NCI-H82 treated with DMSO at 0.1 percent for 48 hours (cell line): ENCODE results near the gene CCDC170.

Experiments
- DNase-seq: peaks from one replicate; lab custom pipeline; 2025; ENCODE audit not compliant: unreplicated experiment; lab: John Stamatoyannopoulos, UW

CCDC170 gene

GRCh38 chr6:151616600-151616999, 122.8 kb downstream of the CCDC170 start:
- DNase-seq, result no peak

DNA sequence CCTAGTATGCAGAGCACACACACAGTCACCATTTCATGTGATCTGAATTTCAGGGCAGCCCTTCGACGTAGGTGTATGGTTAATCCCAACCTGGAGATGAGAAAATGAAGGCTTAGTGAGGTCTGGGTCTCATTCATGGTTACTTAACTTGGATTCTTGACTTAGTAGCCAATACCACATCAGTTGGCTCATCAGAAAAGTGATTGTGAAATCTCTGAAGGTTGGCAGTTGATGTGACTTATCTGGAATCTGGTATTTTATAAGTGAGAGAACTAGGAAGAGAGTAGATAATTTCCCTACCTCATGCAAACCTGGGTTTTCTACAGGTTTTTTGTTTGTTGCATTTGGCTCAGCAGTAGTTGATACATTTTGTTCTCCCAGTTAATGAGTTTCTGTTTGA, 123.7 kb downstream of the CCDC170 start:
- DNase-seq, result no peak

GRCh38 chr6:151618717-151619116, 124.9 kb downstream of the CCDC170 start:
- no peak for DNase-seq

GRCh38 chr6:151620179-151620578, 126.4 kb downstream of the CCDC170 start:
- no peak for DNase-seq

DNA sequence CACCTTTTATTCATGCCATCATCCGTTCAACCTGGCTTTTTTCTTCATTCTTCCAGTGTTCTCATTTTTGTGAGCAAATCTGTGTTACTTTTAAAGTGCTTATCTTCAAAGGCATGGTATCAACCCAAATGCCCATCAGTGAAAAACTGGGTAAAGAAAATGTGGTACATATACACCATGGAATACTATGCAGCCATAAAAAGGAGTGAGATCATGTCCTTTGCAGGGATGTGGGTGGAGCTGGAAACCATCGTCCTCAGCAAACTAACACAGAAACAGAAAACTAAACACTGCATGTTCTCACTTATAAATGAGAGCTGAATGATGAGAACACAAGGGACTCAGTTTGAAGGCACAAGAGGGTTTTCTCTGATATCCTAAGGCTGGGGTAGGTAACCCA, 130.3 kb downstream of the CCDC170 start:
- DNase-seq, result no peak

DNA sequence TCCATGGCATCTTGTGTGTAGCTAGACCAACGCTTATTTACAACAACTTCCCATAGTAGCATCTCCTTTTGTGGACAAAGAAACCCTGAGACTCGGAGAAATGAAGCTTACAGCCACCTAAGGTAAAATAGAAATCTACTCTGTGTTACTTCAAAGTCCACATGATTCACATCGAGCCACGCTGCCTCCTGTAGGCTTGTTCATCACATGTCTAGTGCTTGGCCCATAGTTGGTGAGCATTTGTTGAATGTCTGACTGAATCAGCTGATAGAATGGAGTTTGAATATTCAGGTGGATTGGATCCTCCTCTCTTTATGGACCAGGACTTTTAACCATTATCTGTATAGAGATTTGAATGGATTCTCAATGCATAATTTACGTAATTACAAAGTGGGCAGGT, 130.7 kb downstream of the CCDC170 start:
- DNase-seq, result no peak

- DNase-seq, result no peak
Measured at GRCh38 chr6:151624900-151625536, 131.2 kb downstream of the CCDC170 start.

DNA sequence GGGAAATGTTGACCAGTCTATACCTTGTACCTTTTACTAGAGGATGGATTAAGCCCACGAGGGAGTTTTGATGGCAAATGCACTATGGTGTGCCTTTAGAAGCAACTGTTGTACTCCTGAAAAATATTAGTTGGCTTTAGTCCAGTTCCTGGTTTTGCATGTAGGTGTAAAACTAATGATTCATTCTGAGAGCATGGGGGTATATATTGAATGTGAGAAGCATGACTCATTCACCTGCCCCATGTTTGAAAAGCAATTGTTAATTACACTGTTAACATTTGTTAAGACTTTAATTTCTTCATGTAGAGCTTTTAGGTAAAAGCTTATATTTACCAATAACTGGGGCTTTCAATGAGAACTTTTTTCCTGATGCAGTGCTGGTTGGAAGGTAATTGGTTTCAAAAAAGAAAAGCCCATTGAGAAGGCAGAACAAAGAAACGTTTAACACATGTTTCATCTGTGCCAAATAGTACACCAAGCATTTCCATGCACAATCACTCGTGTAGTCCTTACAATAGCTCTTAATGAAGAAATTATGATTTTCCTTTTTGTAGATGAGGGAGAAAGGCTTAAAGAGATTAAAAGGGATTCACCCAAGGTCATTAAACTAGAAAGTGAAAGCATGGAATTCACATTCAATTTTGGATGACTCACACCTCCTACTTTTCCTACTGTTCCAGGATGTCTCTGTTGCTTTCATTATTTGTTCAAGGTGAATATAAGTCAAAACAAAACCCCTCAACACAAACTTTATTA, 134.1 kb downstream of the CCDC170 start:
- DNase-seq, result no peak

- no peak for DNase-seq
Measured at GRCh38 chr6:151629791-151630190, 136.0 kb downstream of the CCDC170 start.

GRCh38 chr6:151630387-151630786, 136.6 kb downstream of the CCDC170 start:
- DNase-seq, result no peak

DNA sequence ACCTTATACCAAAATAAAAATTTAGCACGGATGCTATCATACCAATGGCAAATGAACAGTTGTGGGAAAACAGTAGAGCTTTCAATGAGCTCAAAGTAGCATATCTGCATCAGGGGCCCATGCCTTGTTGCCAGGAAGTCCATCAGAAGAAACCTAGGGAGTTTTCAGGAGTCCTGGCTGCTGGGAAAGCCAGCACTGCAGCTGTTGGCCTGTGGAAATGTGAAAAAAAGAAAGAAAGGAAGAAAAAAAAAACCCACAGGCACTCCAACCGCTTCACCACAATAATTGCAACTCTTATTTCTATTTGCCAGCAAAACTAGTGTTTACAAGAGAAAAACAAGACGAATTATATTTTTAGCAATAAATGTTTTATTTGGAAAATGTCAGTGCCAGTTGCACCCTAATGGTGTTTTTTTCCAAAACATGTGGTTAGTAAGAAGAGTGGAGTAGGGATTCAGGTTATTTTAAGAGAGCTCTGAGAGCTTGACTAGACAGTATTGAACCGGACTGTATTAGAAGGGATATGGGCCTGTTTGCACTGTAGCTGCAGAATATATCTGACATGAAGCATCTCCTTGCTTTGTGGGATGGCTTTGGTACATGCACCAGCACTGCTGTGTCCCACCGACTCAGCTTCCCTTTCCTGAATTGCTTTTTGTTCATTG, 137.3 kb downstream of the CCDC170 start:
- DNase-seq, result no peak

- no peak for DNase-seq
Measured at GRCh38 chr6:151632415-151632987, 138.7 kb downstream of the CCDC170 start.

DNA sequence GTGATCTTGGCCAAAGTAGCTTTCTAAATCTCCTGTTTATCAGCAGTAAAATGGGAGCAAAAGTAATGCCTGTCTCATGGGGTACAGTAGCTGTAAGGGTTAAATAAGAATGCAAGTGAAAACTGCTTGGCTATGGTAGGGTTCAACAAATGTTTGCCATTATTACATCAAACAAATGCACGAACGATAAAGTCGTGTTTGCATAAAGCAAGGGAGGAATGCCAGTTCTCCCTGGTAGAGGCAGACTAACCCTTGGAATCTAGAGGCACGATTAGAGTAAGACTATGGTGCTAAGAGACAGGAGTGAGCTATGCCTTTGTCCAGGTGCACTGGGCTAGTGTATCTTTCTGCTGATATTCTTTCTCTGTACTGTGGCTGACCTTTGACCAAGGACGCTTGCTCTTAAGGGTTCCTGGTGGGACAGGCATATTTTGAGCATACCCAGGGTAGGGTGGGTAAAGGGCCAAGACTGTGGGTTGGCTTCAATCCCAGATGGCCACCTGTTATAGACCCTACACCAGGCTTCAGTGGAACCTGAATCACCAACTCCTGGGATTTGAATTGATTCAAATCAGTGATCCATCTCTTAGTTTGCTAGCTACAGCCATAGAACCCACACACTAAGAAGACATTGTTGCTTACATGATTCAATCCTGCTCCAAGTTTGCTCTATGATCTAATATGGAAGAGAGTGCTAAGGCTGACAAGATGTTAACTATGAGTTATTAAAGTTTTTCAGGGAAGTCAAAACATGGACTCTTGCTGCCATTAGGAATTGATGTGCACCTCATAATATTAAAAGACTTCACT, 139.9 kb downstream of the CCDC170 start:
- DNase-seq, result no peak

GRCh38 chr6:151634336-151634720, 140.5 kb downstream of the CCDC170 start:
- DNase-seq, result no peak

GRCh38 chr6:151635741-151636140, 141.9 kb downstream of the CCDC170 start:
- DNase-seq, result no peak

DNA sequence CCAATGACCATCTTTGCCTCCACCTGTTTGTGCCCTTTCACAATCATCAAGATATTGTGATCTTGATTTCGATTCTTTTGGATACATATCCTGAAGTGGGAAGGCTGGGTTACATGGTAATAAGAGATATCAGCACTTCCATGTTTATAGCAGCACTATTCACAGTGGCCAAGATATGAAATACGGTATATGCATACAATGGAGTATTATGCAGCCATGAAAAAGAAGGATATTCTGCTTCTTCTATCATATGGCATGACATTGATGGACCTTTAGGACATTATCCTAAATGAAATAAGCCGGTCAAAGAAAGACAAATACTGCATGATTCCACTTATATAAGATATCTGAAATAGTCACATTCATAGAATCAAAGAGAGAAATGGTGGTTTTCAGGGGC, 144.0 kb downstream of the CCDC170 start:
- DNase-seq, result no peak

- DNase-seq, result no peak
Measured at GRCh38 chr6:151639750-151640149, 145.9 kb downstream of the CCDC170 start.

DNA sequence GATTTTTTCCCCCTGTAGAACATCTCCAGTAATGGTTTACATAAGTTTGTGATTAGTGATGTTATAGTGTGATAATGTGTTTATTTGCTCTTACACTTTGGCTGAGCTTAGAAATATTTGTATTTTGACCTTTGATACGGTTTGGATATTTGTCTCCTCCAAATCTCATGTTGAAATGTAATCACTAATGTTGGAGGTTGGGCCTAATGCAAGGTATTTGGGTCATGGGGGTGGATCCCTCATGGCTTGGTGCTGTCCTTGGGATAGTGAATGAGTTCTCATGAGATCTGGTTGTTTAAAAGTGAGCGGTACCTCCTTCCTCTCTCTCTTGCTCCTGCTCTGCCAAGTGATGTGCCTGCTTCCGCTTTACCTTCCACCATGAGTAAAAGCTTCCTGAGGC, 147.2 kb downstream of the CCDC170 start:
- DNase-seq, result no peak

- peak; percentile 9 for DNase-seq
Measured at GRCh38 chr6:151647976-151648639, 154.3 kb downstream of the CCDC170 start.

DNA sequence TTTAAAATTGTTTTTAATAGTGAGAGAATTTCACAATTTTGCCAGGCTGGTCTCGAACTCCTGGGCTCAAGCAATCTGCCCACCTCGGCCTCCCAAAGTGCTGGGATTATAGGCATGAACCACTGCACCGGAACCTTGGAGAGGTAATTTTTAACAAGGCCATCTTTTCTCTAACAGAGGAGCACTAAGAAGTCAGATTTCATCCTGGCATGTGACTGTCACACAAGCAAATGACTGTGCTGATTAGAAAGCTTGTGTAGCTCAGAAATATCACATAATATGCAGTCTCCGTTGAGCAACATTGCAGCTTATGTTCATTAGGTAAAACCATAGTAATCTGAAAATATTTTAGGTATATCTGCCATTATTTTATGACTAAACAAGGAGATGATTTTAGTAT, 156.0 kb downstream of the CCDC170 start:
- no peak for DNase-seq

DNA sequence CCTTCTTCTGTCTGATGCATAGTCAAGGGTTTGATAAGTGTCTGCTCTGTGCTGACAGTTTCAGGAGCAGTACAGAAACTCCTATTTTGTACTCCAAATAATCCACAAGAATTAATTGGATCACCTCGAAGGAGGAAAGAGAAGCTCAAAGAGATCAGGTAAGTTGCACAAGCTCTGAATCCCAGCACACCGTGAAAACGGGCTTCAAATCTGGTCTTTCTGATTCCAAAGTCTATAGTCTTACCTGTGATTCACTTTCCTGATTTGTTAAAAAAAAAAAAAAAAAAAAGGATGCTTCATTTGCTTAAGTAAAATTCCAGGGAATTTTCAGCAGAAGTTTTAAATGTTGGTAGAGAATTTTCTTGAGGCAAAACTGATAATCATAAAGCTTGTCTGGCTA, 157.8 kb downstream of the CCDC170 start:
- DNase-seq, result no peak
